ENCODE measurements around the gene NADSYN1. TPM values are rescaled to one million over a fixed set of nuclear protein-coding genes. Genes with fewer than 3 reads are reported as not detected.

The NADSYN1 gene
- total RNA-seq, 1 donor from 2014 or later, result 66.6 TPM

DNA sequence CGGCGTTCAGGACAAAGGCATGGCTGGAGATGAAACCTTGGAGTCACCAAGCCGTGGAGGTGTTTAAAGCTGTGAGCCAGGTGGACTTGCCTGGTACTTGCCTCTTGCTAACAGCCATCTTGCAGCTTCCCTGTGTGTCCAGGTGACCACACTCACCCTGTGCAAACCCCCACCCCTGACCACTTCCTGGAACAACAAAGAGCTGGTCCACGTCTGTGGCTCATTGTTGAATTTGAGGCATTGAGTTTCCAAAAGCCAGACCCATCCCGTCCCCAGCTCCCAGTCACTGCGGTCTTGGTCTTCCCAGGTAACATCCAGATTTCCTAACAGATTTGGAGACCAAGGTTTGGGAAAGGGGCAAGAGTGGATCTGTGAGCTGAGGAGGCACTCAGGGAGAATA lies 23.3 kb upstream of the NADSYN1 start:
- Mint-ChIP-seq H3K9me3 (no peaks in the 10 kb centered on the region), H3K27me3 (no peaks in the 10 kb centered on the region), H3K4me1 (ENCODE audit: unreplicated experiment) (peaks cover 15% of the 10 kb centered on the region), H3K36me3 (no peaks in the 10 kb centered on the region), H3K4me3 (no peak overlapping the region), H3K27ac (no peak overlapping the region)
- no peak for DNase-seq (ENCODE audit: extremely low spot score, unreplicated experiment)
- TF ChIP-seq CTCF (conservative IDR thresholded peaks at IDR 0.05), result no peak

- no peaks in the 10 kb centered on the region for H3K27me3 Mint-ChIP-seq
- peaks cover 3% of the 10 kb centered on the region for H3K36me3 Mint-ChIP-seq
- peaks cover 15% of the 10 kb centered on the region for H3K4me1 Mint-ChIP-seq (ENCODE audit: unreplicated experiment)
- no peak overlapping the region for H3K27ac Mint-ChIP-seq
- no peaks in the 10 kb centered on the region for H3K9me3 Mint-ChIP-seq
- no peak for TF ChIP-seq CTCF (conservative IDR thresholded peaks at IDR 0.05)
- DNase-seq (ENCODE audit: extremely low spot score, unreplicated experiment), result no peak
- H3K4me3 Mint-ChIP-seq, result no peak overlapping the region
These were observed 22.8 kb upstream of the NADSYN1 start for GRCh38 chr11:71430166-71430565.

- TF ChIP-seq CTCF (conservative IDR thresholded peaks at IDR 0.05), result no peak
- Mint-ChIP-seq H3K27ac (no peak overlapping the region), H3K4me3 (no peak overlapping the region), H3K36me3 (peaks cover 3% of the 10 kb centered on the region), H3K4me1 (ENCODE audit: unreplicated experiment) (peaks cover 15% of the 10 kb centered on the region), H3K9me3 (no peaks in the 10 kb centered on the region), H3K27me3 (no peaks in the 10 kb centered on the region)
- no peak for DNase-seq (ENCODE audit: extremely low spot score, unreplicated experiment)
These were observed 21.7 kb upstream of the NADSYN1 start for GRCh38 chr11:71431271-71431670.

- H3K27ac Mint-ChIP-seq, result peak overlapping the region; percentile 55
- no peak for DNase-seq (ENCODE audit: extremely low spot score, unreplicated experiment)
These were observed 20.0 kb upstream of the NADSYN1 start for GRCh38 chr11:71432761-71433647.

DNA sequence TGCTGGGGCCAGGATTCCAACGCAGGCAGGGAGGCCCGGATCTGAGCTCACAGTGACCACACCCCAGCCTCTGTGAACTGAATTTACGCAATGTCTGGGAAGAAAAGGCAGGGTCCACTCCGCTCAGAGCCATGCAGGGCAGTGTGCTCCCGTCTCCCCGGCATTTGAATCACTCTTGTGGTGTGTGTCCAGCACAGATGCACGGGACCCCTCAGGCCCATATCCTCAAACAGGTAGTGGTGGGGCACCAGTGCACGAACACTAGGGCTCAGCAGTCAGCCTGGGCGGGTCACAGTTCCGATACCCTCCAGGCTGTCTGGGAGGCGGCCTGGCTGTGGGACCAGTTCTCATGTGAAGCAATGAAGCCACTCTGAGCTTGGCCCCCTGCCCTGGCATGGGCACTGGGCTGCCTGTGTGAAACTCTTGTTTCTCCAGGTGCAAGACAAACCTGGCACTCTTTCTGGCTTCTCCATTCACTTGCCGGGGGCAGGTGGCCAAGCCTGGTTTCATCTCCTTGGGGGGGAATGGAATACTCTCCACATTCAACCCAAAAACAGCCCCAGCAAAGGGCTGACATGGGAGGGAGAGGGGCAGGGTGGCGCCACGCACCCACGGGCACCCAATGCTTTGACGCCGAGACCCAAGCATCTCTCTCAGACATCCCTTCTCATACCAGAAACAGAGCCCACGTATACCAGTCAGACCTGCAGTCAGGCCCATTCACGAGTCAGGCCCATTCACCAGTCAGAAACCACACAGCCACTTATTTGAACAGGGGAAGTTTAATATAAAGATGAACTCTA lies 19.2 kb upstream of the NADSYN1 start:
- Mint-ChIP-seq H3K4me3 (no peak overlapping the region), H3K27ac (peak overlapping the region; percentile 55), H3K36me3 (peaks cover 3% of the 10 kb centered on the region), H3K9me3 (no peaks in the 10 kb centered on the region), H3K4me1 (ENCODE audit: unreplicated experiment) (peaks cover 15% of the 10 kb centered on the region), H3K27me3 (no peaks in the 10 kb centered on the region)
- no peak for TF ChIP-seq CTCF (conservative IDR thresholded peaks at IDR 0.05)
- DNase-seq (ENCODE audit: extremely low spot score, unreplicated experiment), result no peak

More at GRCh38 chr11:71432761-71433647, 20.0 kb upstream of the NADSYN1 start:
- no peak for TF ChIP-seq CTCF (conservative IDR thresholded peaks at IDR 0.05)
- H3K4me3 Mint-ChIP-seq, result no peak overlapping the region
- H3K36me3 Mint-ChIP-seq, result peaks cover 3% of the 10 kb centered on the region
- H3K9me3 Mint-ChIP-seq, result no peaks in the 10 kb centered on the region
- H3K27me3 Mint-ChIP-seq, result no peaks in the 10 kb centered on the region
- H3K4me1 Mint-ChIP-seq (ENCODE audit: unreplicated experiment), result peaks cover 15% of the 10 kb centered on the region
